ENCODE results near the gene MEGF9.

The MEGF9 gene

GRCh38 chr9:120622790-120623189 lies 91.5 kb downstream of the MEGF9 start:
- DNase-seq (ENCODE audit: low read depth in 2 of 2) = no peak

- DNase-seq (ENCODE audit: low read depth in 2 of 2) = no peak
These were observed 92.3 kb downstream of the MEGF9 start for GRCh38 chr9:120621941-120622340.

- DNase-seq (ENCODE audit: low read depth in 2 of 2) = peak; percentile 19 to 26
These were observed 94.3 kb downstream of the MEGF9 start for GRCh38 chr9:120619751-120620655.

- DNase-seq (ENCODE audit: low read depth in 2 of 2) = no peak
These were observed 97.0 kb downstream of the MEGF9 start for GRCh38 chr9:120616966-120617935.

GRCh38 chr9:120612218-120612617 lies 102.1 kb downstream of the MEGF9 start:
- no peak for DNase-seq (ENCODE audit: low read depth in 2 of 2)

- DNase-seq (ENCODE audit: low read depth in 2 of 2) = no peak
These were observed 102.6 kb downstream of the MEGF9 start for GRCh38 chr9:120611690-120612068.

- no peak for DNase-seq (ENCODE audit: low read depth in 2 of 2)
These were observed 103.1 kb downstream of the MEGF9 start for GRCh38 chr9:120610975-120611689.

- no peak for DNase-seq (ENCODE audit: low read depth in 2 of 2)
These were observed 104.6 kb downstream of the MEGF9 start for GRCh38 chr9:120609636-120610035.

GRCh38 chr9:120608421-120608820 lies 105.8 kb downstream of the MEGF9 start:
- no peak for DNase-seq (ENCODE audit: low read depth in 2 of 2)

GRCh38 chr9:120603591-120603990 lies 110.7 kb downstream of the MEGF9 start:
- DNase-seq (ENCODE audit: low read depth in 2 of 2) = no peak

GRCh38 chr9:120603010-120603409 lies 111.3 kb downstream of the MEGF9 start:
- DNase-seq (ENCODE audit: low read depth in 2 of 2) = no peak

GRCh38 chr9:120593955-120594277 lies 120.4 kb downstream of the MEGF9 start:
- DNase-seq (ENCODE audit: low read depth in 2 of 2) = no peak

GRCh38 chr9:120593250-120593954 lies 120.9 kb downstream of the MEGF9 start:
- DNase-seq (ENCODE audit: low read depth in 2 of 2) = no peak

- DNase-seq (ENCODE audit: low read depth in 2 of 2) = no peak
These were observed 122.1 kb downstream of the MEGF9 start for GRCh38 chr9:120592210-120592609.

- no peak for DNase-seq (ENCODE audit: low read depth in 2 of 2)
These were observed 126.9 kb downstream of the MEGF9 start for GRCh38 chr9:120587328-120587727.

GRCh38 chr9:120583958-120584369 lies 130.3 kb downstream of the MEGF9 start:
- DNase-seq (ENCODE audit: low read depth in 2 of 2) = no peak

GRCh38 chr9:120580051-120580896 lies 134.0 kb downstream of the MEGF9 start, which contains the start of gene CDK5RAP2:
TSS of gene CDK5RAP2 (minus strand) at chr9:120580167. CDS start at chr9:120579978, 189 bp downstream.
- DNase-seq (ENCODE audit: low read depth in 2 of 2) = peak; percentile 84 to 85

- no peak for DNase-seq (ENCODE audit: low read depth in 2 of 2)
These were observed 134.9 kb downstream of the MEGF9 start for GRCh38 chr9:120579139-120580050.

- no peak for DNase-seq (ENCODE audit: low read depth in 2 of 2)
These were observed 139.8 kb downstream of the MEGF9 start for GRCh38 chr9:120574473-120574872.
